SK-N-SH (cell line): ENCODE results near the gene TRNP1. TPM values are rescaled to one million over a fixed set of nuclear protein-coding genes. Genes with fewer than 3 reads are reported as not detected.

Experiments used
- CTCF ChIA-PET: fragments of 300-600, 350-600 bp; formaldehyde crosslinking; extraction: SDS; loops from one replicate; lab custom pipeline; 2021; lab: Yijun Ruan, JAX
- POLR2A ChIA-PET: fragments of 350-600 bp; sonication (Branson Sonifier 250); formaldehyde crosslinking; extraction: SDS; loops from one replicate; lab custom pipeline; 2020; ENCODE audit warnings: antibody characterized with exemption, inconsistent platforms; lab: Yijun Ruan, JAX
- DNase-seq: peaks from one replicate; pipeline ENCODE4 v3.0.0; 2012
- H2AFZ ChIP-seq: fragments of 200-600 bp; sonication (generic); 2 replicates; pipeline ENCODE4 v1.8.1; 2016; ENCODE audit warnings: antibody characterized with exemption, mild to moderate bottlenecking, low read depth
- H3F3A ChIP-seq: fragments of 200-600 bp; sonication (generic); replicated peaks from 2 replicates; pipeline ENCODE3; 2016; ENCODE audit warnings: antibody characterized with exemption, mild to moderate bottlenecking; ENCODE audit not compliant: insufficient read depth
- H3K27ac ChIP-seq, 2 experiments: fragments of 200-500 bp in 1 of 2; fragments of 200-600 bp in 1 of 2; sonication (Bioruptor generic) in 1 of 2; sonication (generic), shearing (Covaris generic) in 1 of 2; 2 replicates each; pipeline versions ENCODE4 v1.5.1 to v1.6.1; 2014 to 2016; ENCODE audit warnings: low read depth in 2 of 2, inconsistent platforms in 1 of 2, low read length in 1 of 2, mild to moderate bottlenecking in 1 of 2, mixed read lengths in 1 of 2
- H3K27me3 ChIP-seq: fragments of 200-600 bp; sonication (generic), shearing (Covaris generic); 2 replicates; pipeline ENCODE4 v1.6.1; 2016; ENCODE audit warnings: mixed run types; ENCODE audit not compliant: insufficient read depth
- H3K36me3 ChIP-seq, 2 experiments: fragments of 200-500 bp in 1 of 2; fragments of 200-600 bp in 1 of 2; sonication (Bioruptor generic) in 1 of 2; sonication (generic) in 1 of 2; replicated peaks in 1 of 2; 2 replicates each; pipeline versions ENCODE3 to v1.5.1; 2014 to 2016; ENCODE audit warnings: low read length in 1 of 2, mild to moderate bottlenecking in 1 of 2; ENCODE audit not compliant: insufficient read depth in 2 of 2, control insufficient read depth in 1 of 2
- H3K4me1 ChIP-seq, 2 experiments: fragments of 200-500 bp in 1 of 2; fragments of 200-600 bp in 1 of 2; sonication (Bioruptor generic) in 1 of 2; sonication (generic), shearing (Covaris generic) in 1 of 2; 2 replicates each; pipeline versions ENCODE4 v1.5.1 to v1.6.1; 2014 to 2016; ENCODE audit warnings: low read depth in 1 of 2, low read length in 1 of 2, mixed run types in 1 of 2; ENCODE audit not compliant: insufficient read depth in 2 of 2, control insufficient read depth in 1 of 2
- H3K4me2 ChIP-seq: fragments of 200-600 bp; sonication (generic), shearing (Covaris generic); 2 replicates; pipeline ENCODE4 v1.6.1; 2017; ENCODE audit warnings: mixed run types
- H3K4me3 ChIP-seq, 2 experiments: fragments of 200-500 bp in 1 of 2; fragments of 200-600 bp in 1 of 2; sonication (Bioruptor generic) in 1 of 2; sonication (generic), shearing (Covaris generic) in 1 of 2; 2 replicates each; pipeline versions ENCODE4 v1.5.1 to v1.8.1; 2014 to 2016; ENCODE audit warnings: low read depth in 2 of 2, inconsistent platforms in 1 of 2, low read length in 1 of 2, mild to moderate bottlenecking in 1 of 2, mixed read lengths in 1 of 2, moderate library complexity in 1 of 2
- H3K79me2 ChIP-seq: fragments of 200-600 bp; sonication (generic); 2 replicates; pipeline ENCODE4 v1.8.1; 2017; ENCODE audit warnings: mild to moderate bottlenecking; ENCODE audit not compliant: insufficient read depth
- H3K9ac ChIP-seq: fragments of 200-600 bp; sonication (generic); 2 replicates; pipeline ENCODE4 v1.6.1; 2017; ENCODE audit warnings: mixed run types
- H3K9me2 ChIP-seq: fragments of 200-600 bp; sonication (generic); 2 replicates; pipeline ENCODE4 v1.6.1; 2017; ENCODE audit warnings: mixed run types
- H3K9me3 ChIP-seq: fragments of 200-600 bp; sonication (generic); 2 replicates; pipeline ENCODE4 v1.6.1; 2017; ENCODE audit warnings: mixed run types, mild to moderate bottlenecking, moderate library complexity
- H4K20me1 ChIP-seq: fragments of 200-600 bp; sonication (generic); 2 replicates; pipeline ENCODE4 v1.6.1; 2017; ENCODE audit warnings: mild to moderate bottlenecking, mixed run types; ENCODE audit not compliant: insufficient read depth
- CTCF ChIP-seq: fragments of 200-600 bp; sonication (generic); IDR thresholded peaks from 2 replicates; pipeline ENCODE4 v1.6.1; 2017; ENCODE audit warnings: antibody characterized with exemption, mild to moderate bottlenecking, moderate library complexity
- EP300 ChIP-seq, 2 experiments: IDR thresholded peaks; 2 replicates each; pipeline versions ENCODE4 v1.4.0 to v1.6.1; 2012; ENCODE audit warnings: borderline replicate concordance in 1 of 2, low read depth in 1 of 2, low read length in 1 of 2
- EZH2phosphoT487 ChIP-seq: fragments of 200-600 bp; sonication (generic); IDR thresholded peaks from 2 replicates; pipeline ENCODE4 v1.6.1; 2017; ENCODE audit warnings: low read depth, mixed run types, mild to moderate bottlenecking, antibody characterized with exemption, moderate library complexity, borderline replicate concordance
- IRF3 ChIP-seq: fragments of 150-350 bp; IDR thresholded peaks from 2 replicates; pipeline ENCODE4 v1.6.1; 2016; ENCODE audit warnings: mild to moderate bottlenecking, low read depth, low read length
- MEF2A ChIP-seq: IDR thresholded peaks from 2 replicates; pipeline ENCODE4 v1.4.0; 2012; ENCODE audit warnings: low read depth, borderline replicate concordance
- NFIC ChIP-seq: IDR thresholded peaks from 2 replicates; pipeline ENCODE4 v1.4.0; 2012; ENCODE audit warnings: borderline replicate concordance
- NRF1 ChIP-seq: IDR thresholded peaks from 2 replicates; pipeline ENCODE4 v1.6.1; 2012; ENCODE audit warnings: low read depth, mild to moderate bottlenecking, low read length
- PBX3 ChIP-seq: IDR thresholded peaks from 2 replicates; pipeline ENCODE4; 2012
- REST ChIP-seq: IDR thresholded peaks from 2 replicates; pipeline ENCODE4 v1.6.1; 2012; ENCODE audit warnings: mild to moderate bottlenecking, low read depth, low read length, moderate library complexity
- RXRA ChIP-seq: IDR thresholded peaks from 2 replicates; pipeline ENCODE4 v1.4.0; 2012; ENCODE audit warnings: low read depth, mild to moderate bottlenecking, borderline replicate concordance
- TCF12 ChIP-seq: IDR thresholded peaks from 2 replicates; pipeline ENCODE4 v1.4.0; 2012
- ZBTB33 ChIP-seq: IDR thresholded peaks from 2 replicates; pipeline ENCODE4 v1.4.0; 2012; ENCODE audit warnings: low read depth, borderline replicate concordance
- WGBS: methylation state at CpG from one replicate; pipeline ENCODE4 v1.1.6; 2017; ENCODE audit warnings: low lambda C conversion rate; 5-methylcytosine and 5-hydroxymethylcytosine counted together
- polyA plus RNA-seq, 3 experiments: library from polyadenylated mRNA; depleted of rRNA; stranded (reverse); fragments of >200 nt; gene quantifications; 2 replicates each; pipeline ENCODE4 v1.2.3, GENCODE V29; 2012

TRNP1 gene
- polyA plus RNA-seq, 1 of the 3 experiments (the other 2 are of a cell fraction): 8.8 TPM

- WGBS: 80% methylated on average over 9 of the region's 9 CpGs
- no peak for TF ChIP-seq RXRA
- TF ChIP-seq CTCF: no peak
- TF ChIP-seq REST: no peak
- TF ChIP-seq NFIC: no peak
- TF ChIP-seq EP300 (IDR thresholded peaks at IDR 0.05; ENCODE audit: borderline replicate concordance in 1 of 2, low read depth in 1 of 2, low read length in 1 of 2): no peak
- no peak for TF ChIP-seq TCF12
- no peak for TF ChIP-seq EZH2phosphoT487
- TF ChIP-seq NRF1: no peak
- no peak for TF ChIP-seq IRF3
- TF ChIP-seq MEF2A: no peak
- no peak for TF ChIP-seq PBX3
- no peak for TF ChIP-seq ZBTB33
- TF ChIP-seq, all 33 proteins: peak for 0
- H3K4me2 ChIP-seq: no peak overlapping the region
- no peaks in the 10 kb centered on the region for H3K9me3 ChIP-seq
- H3K79me2 ChIP-seq: 0 out of 2 replicates have a peak, but pooled peaks cover 3% of the 10 kb centered on the region
- ChIA-PET CTCF (interaction anchor here (1.4 to 5.5 kb wide), 4 partner anchors 11 to 289 kb away, joined by 4 to 44 read pairs (median 8); no protein-coding TSS in a partner anchor), POLR2A (no interaction called here)
- H3K27me3 ChIP-seq: no peaks in the 10 kb centered on the region
- H2AFZ ChIP-seq: no peak overlapping the region
- H4K20me1 ChIP-seq: no peaks in the 10 kb centered on the region
- H3K9me2 ChIP-seq: no peaks in the 10 kb centered on the region
- no peaks in the 10 kb centered on the region for H3K36me3 ChIP-seq
- peaks cover 7% of the 10 kb centered on the region for H3F3A ChIP-seq
- H3K4me3 ChIP-seq: no peak overlapping the region
- DNase-seq: no peak
- H3K9ac ChIP-seq: no peak overlapping the region
- no peak overlapping the region for H3K27ac ChIP-seq
- H3K4me1 ChIP-seq: peaks cover 12 to 13% of the 10 kb centered on the region in 2 experiments; a peak in 3 of 4 replicates
Measured at GRCh38 chr1:27007909-27008582, 14.6 kb downstream of the TRNP1 start.
